RCC 7860 (cell line): Measurements from ENCODE around the gene NYAP1.
"Not testable (repeated sequence)": the region's sequence is repeated elsewhere in the genome, so short reads cannot be mapped to it uniquely, and the experiment has no call there.

Source experiments
- DNase-seq: peaks from one replicate; pipeline ENCODE4 v3.0.0-alpha.2; 2015; ENCODE audit warnings: low spot score
- FAIRE-seq: peaks from 2 replicates; lab custom pipeline; 2012; peaks lifted over from hg19 to GRCh38; lab: Jason Lieb, UNC

NYAP1 gene

DNA sequence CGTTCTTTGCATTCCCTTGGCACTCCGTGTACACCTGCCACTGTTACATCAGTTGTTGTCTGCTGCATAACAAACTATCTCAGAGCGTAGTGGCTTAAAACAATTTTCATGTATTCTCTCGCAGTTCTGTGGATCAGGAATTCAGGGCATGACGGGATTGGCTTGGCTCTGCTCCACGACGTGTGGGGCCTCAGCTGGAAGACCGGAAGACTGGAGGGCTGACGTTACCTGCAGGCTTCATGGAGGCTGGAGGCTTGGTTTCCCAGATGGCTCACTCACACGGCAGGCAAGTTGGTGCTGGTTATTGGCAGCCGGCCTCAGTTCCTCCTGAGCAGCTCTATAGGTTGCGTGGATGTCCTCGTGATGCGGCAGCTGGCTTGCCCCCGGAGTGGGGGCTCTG, 25.5 kb downstream of the NYAP1 start:
- peak; percentile 51 for DNase-seq

DNA sequence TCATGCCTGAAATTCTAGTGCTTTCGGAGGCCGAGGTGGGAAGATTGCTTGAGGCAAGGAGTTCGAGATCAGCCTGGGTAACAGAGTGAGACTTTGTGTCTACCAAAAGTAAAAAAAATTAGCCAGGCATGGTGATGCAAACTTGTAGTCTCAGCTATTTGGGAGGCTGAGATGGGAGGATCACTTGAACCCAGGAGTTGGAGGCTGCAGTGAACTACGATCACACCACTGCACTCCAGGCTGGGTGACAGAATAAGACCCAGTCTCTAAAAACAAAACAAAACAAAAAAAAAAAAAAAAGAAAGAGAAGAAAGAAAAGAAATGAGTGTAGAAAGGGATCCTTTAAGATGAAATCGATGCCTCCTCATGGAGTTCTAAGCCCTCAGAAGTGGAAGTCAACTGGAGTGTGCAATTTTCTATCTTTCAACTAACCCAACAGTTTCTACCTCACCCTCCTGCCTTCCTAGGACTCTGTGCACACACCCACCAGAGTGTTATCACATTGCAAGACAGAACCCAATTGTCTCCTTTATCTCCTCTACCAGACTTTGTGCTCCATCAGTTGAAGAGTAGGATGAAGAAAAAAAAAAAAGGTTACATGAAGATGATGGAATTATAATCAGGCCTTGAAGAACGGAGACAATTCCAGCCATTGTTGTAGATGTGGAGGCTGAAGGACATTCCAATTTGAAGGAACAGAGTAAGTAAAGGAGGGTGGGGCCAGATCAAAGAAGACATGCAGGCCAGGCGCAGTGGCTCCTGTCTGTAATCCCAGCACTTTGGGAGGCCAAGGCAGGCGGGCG, 26.9 kb downstream of the NYAP1 start:
- DNase-seq (no peak), FAIRE-seq (no peak)

More for the DNA sequence above, 25.5 kb downstream of the NYAP1 start:
- FAIRE-seq = no peak

DNA sequence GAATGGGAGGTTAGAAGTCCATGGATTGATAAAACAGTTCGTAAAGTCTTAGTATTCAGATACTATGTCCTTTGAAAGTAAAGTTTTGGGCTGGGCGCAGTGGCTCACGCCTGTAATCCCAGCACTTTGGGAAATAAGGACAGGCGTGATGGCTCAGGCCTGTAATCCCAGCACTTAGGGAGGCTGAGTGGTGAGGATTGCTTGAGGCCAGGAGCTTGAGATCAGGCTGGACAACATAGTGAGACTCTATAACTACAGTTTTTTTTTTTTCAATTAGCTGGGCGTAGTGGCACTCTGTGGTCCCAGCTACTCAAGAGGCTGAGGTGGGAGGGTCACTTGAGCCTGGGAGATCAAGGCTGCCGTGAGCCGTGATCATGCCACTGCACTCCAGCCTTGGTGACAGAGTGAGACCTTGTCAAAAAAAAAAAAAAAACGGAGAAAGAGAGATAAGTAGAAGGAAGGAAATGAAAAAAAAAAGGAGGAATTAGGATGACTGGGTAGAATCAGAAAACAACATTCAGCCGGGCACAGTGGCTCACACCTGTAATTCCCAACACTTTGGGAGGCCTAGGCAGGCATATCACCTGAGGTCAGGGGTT, 29.6 kb downstream of the NYAP1 start:
- DNase-seq = no peak
- FAIRE-seq = no peak

DNA sequence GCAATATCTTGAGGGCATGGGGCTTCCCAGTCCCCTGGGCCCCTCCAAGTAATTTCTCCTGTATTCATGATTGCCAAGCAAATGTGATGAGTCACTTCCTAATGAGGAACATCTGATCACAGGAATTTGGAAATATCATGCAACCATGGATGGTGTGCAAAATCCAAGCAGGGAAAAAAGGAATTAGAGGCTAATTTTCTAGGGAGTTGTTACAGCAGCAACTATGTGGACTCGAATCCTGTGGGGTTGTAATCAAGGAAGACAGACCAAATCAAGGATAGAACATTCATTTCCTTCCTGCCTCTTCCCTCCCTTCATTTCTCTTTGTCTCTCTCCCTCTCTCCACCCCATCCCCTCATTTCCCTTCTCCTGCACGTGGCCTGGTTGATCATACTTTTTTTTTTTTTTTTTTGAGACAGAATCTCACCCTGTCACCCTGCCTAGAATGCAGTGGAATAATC, 31.4 kb downstream of the NYAP1 start:
- no peak for FAIRE-seq

DNA sequence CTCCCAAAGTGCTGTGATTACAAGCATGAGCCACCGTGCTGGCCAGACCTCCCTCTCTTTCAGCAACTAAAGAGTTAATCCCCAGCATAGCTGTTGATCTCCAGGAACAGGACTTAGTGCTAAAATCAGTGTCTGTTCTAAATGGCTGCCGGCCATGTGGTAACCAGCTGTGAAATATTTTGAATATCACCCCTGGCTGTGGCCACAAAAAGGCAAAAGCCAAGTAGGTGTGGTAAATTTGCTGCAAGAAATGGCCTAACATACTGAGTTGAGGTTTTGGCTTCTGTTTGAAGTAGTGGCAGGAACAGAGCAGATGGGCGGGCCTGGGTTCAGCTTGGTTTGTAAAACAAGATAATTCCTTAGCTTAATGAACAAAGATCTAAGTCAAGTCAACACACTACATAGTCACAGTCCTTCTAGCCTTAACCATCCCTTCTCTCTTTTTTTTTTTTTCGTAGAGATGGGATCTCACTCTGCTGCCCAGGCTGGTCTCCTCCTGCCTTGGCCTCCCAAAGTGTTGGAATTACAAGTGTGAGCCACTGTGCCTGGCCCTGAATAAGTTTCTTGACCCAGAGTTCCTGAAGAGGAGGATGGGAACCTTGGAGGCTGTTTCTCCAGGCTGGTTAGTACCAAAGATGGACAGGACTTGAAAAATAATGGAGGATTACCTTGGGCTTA, 32.5 kb downstream of the NYAP1 start:
- DNase-seq (peak; percentile 55), FAIRE-seq (peak; percentile 77)

More for the DNA sequence above, 31.4 kb downstream of the NYAP1 start:
- no peak for DNase-seq

DNA sequence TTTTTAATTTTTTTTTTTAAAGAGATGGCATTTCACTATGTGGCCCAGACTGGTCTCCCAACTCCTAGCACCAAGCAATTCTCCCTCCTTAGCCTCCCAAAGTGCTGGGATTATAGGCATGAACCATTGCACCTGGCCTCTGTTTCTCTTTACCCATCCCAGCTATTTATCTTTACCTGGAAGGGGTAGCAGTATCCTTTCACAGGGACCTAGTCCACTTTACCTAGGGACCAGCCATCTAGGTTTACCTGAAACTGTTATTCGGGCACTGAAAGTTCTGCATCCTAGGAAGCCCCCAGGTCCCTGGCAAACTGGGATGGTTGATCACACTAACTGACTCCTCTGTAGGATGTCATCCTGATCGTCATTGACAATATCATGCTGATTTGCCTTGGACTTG, 33.6 kb downstream of the NYAP1 start:
- FAIRE-seq = no peak

DNA sequence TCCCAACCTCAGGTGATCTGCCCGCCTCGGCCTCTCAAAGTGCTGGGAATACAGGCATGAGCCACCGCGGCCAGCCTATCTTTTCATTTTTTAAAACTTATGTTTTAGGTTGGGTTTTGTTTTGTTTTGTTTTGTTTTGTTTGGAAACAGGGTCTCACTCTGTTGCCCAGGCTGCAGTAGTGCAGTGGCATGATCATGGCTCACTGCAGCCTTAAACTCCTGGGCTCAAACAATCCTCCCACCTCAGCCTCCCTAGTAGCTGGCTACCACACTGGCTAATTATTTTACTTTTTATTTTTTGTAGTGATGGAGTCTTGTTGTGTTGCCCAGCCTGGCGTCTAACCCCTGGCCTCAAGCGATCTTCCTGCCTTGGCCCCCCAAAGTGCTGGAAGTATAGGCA, 35.9 kb downstream of the NYAP1 start:
- FAIRE-seq = no peak
- DNase-seq = no peak

More for the DNA sequence above, 33.6 kb downstream of the NYAP1 start:
- DNase-seq = no peak

DNA sequence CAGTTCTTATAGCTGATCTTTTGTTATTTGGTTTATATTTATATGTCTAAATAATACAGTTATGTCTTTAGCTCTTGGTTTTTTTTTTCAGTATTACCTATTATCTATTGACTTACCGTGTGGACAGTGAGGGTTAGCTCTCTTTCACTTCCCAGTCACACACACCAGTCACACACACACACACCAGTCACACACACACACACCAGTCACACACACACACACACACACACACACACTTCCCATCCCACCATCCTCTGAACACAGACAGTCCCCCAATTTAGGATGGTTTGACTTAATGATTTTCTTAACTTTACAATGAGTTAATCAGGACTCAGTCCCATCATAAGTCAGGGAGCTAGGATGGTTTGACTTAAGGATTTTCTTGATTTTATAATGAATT, 36.4 kb downstream of the NYAP1 start:
- no peak for DNase-seq
- FAIRE-seq = no peak

DNA sequence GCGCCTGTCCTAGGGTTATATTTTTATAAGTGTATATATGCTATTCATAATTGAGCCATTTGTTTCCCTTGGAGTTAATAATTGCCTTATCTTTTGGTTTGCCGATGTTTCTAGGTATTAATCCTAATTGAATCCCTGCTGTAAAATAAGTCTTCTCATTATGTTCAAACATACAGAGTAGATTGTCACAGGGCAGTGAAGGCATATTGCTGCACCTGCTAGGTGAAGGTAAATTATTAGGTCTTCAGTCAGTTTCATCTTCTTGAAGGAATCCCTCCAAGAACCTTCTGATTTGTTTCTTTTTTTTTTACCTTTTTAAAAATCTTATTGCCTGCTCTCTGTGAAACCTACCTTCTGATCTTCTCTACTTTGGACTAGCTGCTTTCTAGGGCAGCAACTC, 37.3 kb downstream of the NYAP1 start:
- no peak for FAIRE-seq
- DNase-seq = no peak

DNA sequence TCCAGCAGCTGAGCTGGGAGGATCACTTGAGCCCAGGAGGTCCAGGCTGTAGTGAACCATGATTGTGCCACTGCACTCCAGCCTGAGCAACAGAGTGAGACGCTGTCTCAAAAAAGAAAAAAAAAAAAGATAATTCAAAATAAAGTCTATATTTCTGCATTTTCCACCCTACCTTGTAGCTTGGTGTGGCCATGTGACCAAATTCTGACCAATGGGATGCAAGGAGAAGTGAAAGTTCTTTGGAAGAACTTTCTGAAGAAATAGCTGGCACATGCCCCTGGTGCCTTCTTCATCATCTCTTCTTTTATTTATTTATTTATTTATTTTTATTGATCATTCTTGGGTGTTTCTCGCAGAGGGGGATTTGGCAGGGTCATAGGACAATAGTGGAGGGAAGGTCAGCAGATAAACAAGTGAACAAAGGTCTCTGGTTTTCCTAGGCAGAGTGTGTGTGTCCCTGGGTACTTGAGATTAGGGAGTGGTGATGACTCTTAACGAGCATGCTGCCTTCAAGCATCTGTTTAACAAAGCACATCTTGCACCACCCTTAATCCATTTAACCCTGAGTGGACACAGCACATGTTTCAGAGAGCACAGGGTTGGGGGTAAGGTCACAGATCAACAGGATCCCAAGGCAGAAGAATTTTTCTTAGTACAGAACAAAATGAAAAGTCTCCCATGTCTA, 38.3 kb downstream of the NYAP1 start:
- FAIRE-seq, DNase-seq: not testable (repeated sequence)

DNA sequence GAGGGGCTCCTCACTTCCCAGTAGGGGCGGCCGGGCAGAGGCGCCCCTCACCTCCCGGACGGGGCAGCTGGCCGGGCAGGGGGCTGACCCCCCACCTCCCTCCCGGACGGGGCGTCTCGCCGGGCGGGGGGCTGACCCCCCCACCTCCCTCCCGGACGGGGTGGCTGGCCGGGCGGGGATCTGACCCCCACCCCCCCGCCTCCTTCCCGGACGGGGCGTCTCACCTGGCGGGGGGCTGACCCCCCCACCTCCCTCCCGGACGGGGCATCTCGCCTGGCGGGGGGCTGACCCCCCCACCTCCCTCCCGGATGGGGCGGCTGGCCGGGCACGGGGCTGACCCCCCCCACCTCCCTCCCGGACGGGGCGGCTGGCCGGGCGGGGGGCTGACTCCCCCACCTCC, 39.5 kb downstream of the NYAP1 start:
- not testable (repeated sequence) for FAIRE-seq, DNase-seq

DNA sequence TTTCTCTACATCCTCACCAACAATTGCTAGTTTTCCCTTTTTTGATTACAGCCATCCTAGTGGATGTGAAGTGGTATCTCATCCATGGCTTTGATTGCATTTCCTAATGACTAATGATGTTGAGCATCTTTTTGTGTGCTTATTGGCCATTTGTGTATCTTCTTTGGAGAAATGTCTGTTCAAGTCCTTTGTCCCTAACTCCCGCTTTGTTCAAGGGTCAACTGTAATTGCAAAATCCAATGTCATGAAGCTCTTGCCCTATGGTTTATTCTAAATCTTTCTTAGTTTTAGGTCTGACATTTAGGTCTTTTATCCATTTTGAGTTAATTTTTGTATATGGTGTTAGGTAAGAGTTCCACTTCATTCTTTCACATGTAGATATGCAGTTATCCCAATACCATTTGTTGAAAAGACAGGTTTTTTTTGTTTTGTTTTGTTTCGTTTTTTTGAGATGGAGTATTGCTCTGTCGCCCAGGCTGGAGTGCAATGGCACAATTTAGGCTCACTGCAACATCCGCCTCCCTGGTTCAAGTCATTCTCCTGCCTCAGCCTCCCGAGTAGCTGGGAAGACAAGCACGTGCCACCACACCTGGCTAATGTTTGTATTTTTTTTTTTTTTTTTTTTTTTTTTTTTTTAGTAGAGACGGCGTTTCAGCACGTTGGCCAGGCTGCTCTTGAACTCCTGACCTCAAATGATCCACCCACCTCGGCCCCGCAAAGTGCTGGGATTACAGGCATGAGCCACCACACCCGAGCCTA, 44.6 kb downstream of the NYAP1 start:
- not testable (repeated sequence) for DNase-seq, FAIRE-seq

DNA sequence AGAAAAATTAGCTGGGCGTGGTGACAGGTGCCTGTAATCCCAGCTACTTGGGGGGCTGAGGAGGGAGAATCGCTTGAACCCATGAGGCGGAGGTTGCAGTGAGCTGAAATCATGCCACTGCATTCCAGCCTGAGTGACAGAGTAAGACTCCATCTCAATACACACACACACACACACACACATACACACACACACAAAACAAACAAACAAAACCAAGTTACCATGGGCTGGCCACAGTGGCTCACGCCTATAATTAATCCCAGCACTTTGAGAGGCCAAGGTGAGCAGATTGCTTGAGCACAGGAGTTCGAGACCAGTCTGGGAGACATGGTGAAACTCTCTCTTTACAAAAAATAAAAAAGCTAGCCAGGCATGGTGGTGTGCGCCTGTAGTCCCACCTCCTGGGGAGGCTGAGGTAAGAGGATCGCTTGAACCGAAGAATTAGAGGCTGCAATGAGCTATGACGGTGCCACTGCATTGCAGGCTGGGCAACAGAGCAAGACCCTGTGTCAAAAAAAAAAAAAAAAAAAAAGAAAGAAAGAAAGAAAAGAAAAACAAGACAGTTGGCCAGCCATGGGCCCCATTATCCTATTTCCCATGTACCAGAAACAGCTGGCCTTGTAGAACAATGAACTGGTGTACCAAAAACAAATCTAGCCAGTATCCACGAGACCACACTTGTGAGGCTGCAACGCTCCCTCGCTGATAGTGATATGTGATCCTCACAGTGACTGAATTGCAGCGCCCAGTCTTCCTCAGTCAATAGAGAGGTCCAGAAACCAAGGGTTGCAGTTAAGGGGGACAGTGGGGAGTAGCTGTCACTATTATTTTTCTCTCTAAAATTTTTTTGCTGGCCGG, 48.7 kb downstream of the NYAP1 start:
- DNase-seq (no peak), FAIRE-seq (no peak)

DNA sequence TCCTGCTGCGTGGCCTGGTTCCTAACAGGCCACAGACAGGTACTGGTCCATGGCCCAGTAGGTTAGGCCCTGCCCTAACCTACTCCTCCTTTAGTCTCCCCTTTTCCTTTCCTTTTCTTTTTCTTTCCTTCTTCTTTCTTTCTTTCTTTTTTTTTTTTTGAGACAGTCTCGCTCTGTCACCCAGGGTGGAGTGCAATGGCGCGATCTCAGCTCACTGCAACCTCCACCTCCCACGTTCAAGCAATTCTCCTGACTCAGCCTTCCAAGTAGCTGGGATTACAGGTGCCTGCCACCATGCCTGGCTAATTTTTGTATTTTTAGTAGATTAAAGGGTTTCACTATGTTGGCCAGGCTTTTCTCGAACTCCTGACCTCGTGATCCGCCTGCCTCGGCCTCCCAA, 52.3 kb downstream of the NYAP1 start:
- not testable (repeated sequence) for DNase-seq, FAIRE-seq

DNA sequence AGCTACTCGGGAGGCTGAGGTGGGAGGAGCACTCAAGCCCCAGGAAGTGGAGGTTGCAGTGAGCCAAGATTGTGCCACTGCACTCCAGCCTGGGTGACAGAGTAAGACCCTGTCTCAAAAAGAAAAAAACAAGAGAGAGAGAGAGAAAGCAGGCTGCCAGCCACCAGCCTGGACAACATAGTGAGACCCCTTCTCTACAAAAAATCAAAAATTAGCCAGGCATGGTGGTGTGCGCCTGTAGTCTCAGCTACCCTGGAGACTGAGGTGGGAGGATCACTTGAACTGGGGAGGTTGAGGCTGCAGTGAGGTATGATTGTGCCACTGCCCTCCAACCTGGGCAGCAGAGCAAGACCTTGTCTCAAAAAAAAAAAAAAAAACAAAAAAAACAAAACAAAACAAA, 53.0 kb downstream of the NYAP1 start:
- DNase-seq, FAIRE-seq: not testable (repeated sequence)

DNA sequence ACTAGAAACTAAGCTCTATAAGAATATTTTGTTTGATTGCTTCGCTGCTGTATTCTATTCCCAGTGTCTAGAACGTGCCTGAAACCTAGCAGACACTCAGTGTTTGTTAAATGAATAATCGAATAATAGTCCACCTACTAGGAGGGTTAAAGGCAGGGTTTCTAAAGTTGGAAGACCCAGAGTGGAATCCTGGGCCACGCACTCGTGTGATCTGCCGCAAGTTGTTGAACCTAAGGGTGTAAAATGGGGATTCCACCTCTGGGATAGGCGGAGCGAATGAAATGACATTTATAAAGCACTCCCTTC, 54.6 kb downstream of the NYAP1 start:
- no peak for FAIRE-seq
- DNase-seq = no peak

DNA sequence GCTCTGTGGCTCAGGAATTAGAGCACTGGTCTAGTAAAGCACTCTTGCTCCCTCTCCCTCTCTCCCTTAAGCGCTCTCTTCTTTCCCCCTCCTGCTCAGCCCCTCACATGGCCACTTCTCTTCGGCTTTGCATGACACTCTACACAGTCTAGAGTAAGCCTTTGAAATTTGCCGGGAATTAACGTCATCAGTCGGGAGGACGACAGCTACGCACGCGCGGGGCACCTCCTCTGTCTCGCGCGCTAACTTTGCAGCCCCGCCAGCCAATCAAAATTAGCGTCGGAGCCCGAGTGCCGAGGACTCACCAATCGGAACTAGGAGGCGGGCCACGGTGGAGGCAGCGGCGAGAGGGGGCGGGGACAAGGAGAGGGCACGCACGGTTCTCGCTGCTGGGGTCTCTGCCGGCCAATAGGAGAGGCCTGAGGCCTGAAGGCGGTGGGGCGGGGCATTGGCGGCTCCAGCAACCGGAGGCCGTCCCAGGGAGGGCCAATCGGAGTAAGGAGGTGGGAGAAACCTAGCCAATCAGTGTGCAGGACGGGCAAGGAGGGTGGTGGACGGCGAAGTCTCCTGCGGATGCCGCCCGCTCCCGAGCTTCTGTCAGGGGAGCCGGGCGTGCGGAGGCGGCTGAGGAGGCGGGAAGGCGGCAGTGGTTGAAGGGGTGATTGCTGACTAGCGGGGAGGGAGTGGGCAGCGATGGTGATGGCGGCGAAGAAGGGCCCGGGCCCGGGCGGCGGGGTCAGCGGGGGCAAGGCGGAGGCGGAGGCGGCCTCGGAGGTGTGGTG, 55.1 kb downstream of the NYAP1 start, which contains the start of gene AGFG2:
TSS of gene AGFG2 (plus strand) at position 550 of the 782 bp plus-strand sequence. CDS start at position 694, 144 bp downstream.
- FAIRE-seq = peak; percentile 94
- DNase-seq = peak; percentile 99

DNA sequence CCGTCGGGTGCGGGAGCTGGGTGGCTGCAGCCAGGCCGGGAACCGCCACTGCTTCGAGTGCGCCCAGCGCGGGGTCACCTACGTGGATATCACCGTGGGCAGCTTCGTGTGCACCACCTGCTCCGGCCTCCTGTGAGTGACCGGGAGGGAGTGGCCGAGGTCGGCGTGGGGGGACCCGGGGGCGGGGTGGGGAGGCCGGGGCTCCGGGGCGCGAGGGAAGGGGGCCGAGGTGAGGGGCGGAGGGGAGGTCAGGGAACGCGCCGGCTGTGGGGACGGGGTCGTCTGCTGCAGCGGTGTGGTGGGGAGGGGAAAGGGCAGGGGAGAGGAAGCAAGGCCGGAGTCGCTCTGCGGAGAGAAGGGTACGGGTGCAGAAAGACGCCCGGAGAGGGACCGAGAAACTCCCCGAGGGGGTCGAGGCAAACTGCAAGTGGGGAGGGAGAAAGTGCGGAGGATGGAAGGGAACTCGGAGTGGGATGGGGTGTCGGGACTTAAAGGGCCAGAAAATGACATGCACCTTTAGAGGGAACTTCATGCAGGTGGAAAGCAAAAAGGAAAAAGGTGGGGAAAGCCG, 55.8 kb downstream of the NYAP1 start:
- FAIRE-seq = no peak
- no peak for DNase-seq
